ENCODE results near the gene FAM181A. TPM values are rescaled to one million over a fixed set of nuclear protein-coding genes. Genes with fewer than 3 reads are reported as not detected.

The FAM181A gene
- total RNA-seq, result not detected
- polyA plus RNA-seq, result not detected
- long read RNA-seq, donor 1, result 0 reads
- long read RNA-seq, donor 2, result 0 reads

- Histone ChIP-seq H3K9me3 (no peaks in the 10 kb centered on the region), H3K4me1 (no peaks in the 10 kb centered on the region), H3K36me3 (no peaks in the 10 kb centered on the region), H3K27ac (no peak within 1 kb of the TSS), H3K27me3 (replicated peaks in 1 of 7) (peaks cover 0 to 4% (median 0%) of the 10 kb centered on the region in 7 donors), H3K4me3 (no peak within 1 kb of the TSS)
- DNase-seq, result no peak
- TF ChIP-seq CTCF (IDR thresholded peaks at IDR 0.05 in 8 of 11, conservative IDR thresholded peaks at IDR 0.05 in 3 of 11) (no peak), POLR2A (IDR thresholded peaks at IDR 0.05) (no peak), POLR2AphosphoS5 (IDR thresholded peaks at IDR 0.05) (no peak)
- 70 to 82% (median 73%) methylated on average over 29 to 38 of the region's 38 CpGs for WGBS, 5 donors
- intact Hi-C loops (cut with DNase I; ENCODE audit: low total_unique reads), result no loop called here
These were observed at the start of gene FAM181A for GRCh38 chr14:93926873-93927799. Gene FAM181A, plus strand, starts transcription at chr14:93927344. Its CDS starts 942 bp downstream, at chr14:93928286.

GRCh38 chr14:93878212-93878611, 48.9 kb upstream of the FAM181A start:
- 46 to 58% (median 54%) methylated on average over 5 to 8 of the region's 8 CpGs for WGBS, 5 donors
- Histone ChIP-seq H3K4me1 (no peaks in the 10 kb centered on the region), H3K27ac (no peak overlapping the region), H3K9me3 (peaks cover 0 to 19% (median 0%) of the 10 kb centered on the region in 8 donors), H3K27me3 (replicated peaks in 1 of 7) (peaks cover 0 to 19% (median 0%) of the 10 kb centered on the region in 7 donors), H3K4me3 (no peak overlapping the region), H3K36me3 (no peaks in the 10 kb centered on the region)
- intact Hi-C loops (cut with DNase I; ENCODE audit: low total_unique reads), result no loop called here
- TF ChIP-seq POLR2AphosphoS5 (IDR thresholded peaks at IDR 0.05) (no peak), CTCF (IDR thresholded peaks at IDR 0.05 in 8 of 11, conservative IDR thresholded peaks at IDR 0.05 in 3 of 11) (no peak), POLR2A (IDR thresholded peaks at IDR 0.05) (no peak)
- no peak for DNase-seq

- 80 to 93% (median 82%) methylated on average over 5 of the region's 5 CpGs for WGBS, 5 donors
These were observed 48.3 kb upstream of the FAM181A start for GRCh38 chr14:93878871-93879270.

More at GRCh38 chr14:93878871-93879270, 48.3 kb upstream of the FAM181A start:
- DNase-seq, result no peak
- H3K27me3 ChIP-seq (replicated peaks in 1 of 7), result peaks cover 0 to 19% (median 0%) of the 10 kb centered on the region in 7 donors
- no peak overlapping the region for H3K4me3 ChIP-seq
- H3K36me3 ChIP-seq, result no peaks in the 10 kb centered on the region
- peaks cover 0 to 16% (median 0%) of the 10 kb centered on the region in 8 donors for H3K9me3 ChIP-seq
- intact Hi-C loops (cut with DNase I; ENCODE audit: low total_unique reads), result no loop called here
- H3K4me1 ChIP-seq, result no peaks in the 10 kb centered on the region
- no peak overlapping the region for H3K27ac ChIP-seq
- TF ChIP-seq POLR2AphosphoS5 (IDR thresholded peaks at IDR 0.05) (no peak), CTCF (IDR thresholded peaks at IDR 0.05 in 8 of 11, conservative IDR thresholded peaks at IDR 0.05 in 3 of 11) (no peak), POLR2A (IDR thresholded peaks at IDR 0.05) (no peak)

Measured in spleen (tissue), 13 donors.